22Rv1 (cell line): Measurements from ENCODE around the gene PHKB.

Source experiments
- ZFX ChIP-seq: fragments of 450-650 bp; IDR thresholded peaks from 2 replicates; pipeline ENCODE4 v1.6.1; 2017; ENCODE audit warnings: antibody characterized with exemption, borderline replicate concordance
- TF ChIP-seq, protein P1 (sequence below): fragments of 450-650 bp; IDR thresholded peaks from 2 replicates; pipeline ENCODE4 v1.5.1; 2017; ENCODE audit warnings: mild to moderate bottlenecking

DNA sequence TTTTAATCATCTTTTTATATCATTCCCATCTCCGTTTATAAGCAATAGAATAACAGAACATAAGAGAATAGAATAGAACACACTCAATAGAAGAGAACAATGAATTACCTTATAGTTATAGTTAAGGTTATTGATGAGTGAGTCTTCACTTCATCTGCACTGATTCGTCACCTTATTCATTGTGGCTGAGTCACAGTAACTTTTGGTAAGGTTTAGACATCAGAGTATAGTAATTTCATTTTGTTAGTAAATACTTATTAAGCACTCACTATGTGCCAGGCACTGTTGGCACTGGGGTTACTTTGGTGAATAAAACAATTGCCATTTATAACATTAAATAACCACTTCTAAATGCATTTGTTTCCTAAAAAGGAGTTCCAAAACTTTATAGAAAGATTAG lies 22.5 kb downstream of the PHKB start:
- TF ChIP-seq, protein P1, sequence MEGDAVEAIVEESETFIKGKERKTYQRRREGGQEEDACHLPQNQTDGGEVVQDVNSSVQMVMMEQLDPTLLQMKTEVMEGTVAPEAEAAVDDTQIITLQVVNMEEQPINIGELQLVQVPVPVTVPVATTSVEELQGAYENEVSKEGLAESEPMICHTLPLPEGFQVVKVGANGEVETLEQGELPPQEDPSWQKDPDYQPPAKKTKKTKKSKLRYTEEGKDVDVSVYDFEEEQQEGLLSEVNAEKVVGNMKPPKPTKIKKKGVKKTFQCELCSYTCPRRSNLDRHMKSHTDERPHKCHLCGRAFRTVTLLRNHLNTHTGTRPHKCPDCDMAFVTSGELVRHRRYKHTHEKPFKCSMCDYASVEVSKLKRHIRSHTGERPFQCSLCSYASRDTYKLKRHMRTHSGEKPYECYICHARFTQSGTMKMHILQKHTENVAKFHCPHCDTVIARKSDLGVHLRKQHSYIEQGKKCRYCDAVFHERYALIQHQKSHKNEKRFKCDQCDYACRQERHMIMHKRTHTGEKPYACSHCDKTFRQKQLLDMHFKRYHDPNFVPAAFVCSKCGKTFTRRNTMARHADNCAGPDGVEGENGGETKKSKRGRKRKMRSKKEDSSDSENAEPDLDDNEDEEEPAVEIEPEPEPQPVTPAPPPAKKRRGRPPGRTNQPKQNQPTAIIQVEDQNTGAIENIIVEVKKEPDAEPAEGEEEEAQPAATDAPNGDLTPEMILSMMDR: no peak
- no peak for TF ChIP-seq ZFX
